Gastroesophageal sphincter (tissue), 4 donors: ENCODE results near the gene ELSPBP1. TPM values are rescaled to one million over a fixed set of nuclear protein-coding genes. Genes with fewer than 3 reads are reported as not detected.

Source experiments
- ATAC-seq: fragments of 150-250 bp; one replicate; pipeline ENCODE4 v1.9.1; 2016; ENCODE audit warnings: mild to moderate bottlenecking, moderate library complexity
- H3K27ac ChIP-seq, 4 donors: fragments of 200-600 bp; sonication (generic) in 3 of 4; 1 replicate in 3 of 4; 2 replicates in 1 of 4; pipeline ENCODE4 v1.5.1; 2016 to 2019
- H3K27me3 ChIP-seq: fragments of 200-600 bp; sonication (generic); one replicate; pipeline ENCODE4 v1.5.1; 2019
- H3K36me3 ChIP-seq, 2 donors: fragments of 200-600 bp; sonication (generic); one replicate each; pipeline ENCODE4 v1.5.1; 2019; ENCODE audit warnings: control low read depth in 1 of 2
- H3K4me1 ChIP-seq, 3 donors: fragments of 200-600 bp; sonication (generic); 1 replicate in 2 of 3; 2 replicates in 1 of 3; pipeline ENCODE4 v1.5.1; 2016 to 2019; ENCODE audit warnings: control low read depth in 2 of 3
- H3K4me3 ChIP-seq, 2 donors: fragments of 200-600 bp; sonication (generic); one replicate each; pipeline ENCODE4 v1.5.1; 2019; ENCODE audit warnings: mild to moderate bottlenecking in 1 of 2, moderate library complexity in 1 of 2
- H3K9me3 ChIP-seq, 3 donors: fragments of 200-600 bp; sonication (generic); one replicate each; pipeline ENCODE4 v1.5.1; 2017 to 2019; ENCODE audit warnings: control low read depth in 2 of 3
- CTCF ChIP-seq, 4 experiments: fragments of 200-600 bp in 2 of 4; fragments of 450-650 bp in 2 of 4; sonication (generic) in 1 of 4; IDR thresholded peaks; one replicate each; pipeline ENCODE4 v1.5.1; 2017 to 2019; ENCODE audit warnings: antibody characterized with exemption in 4 of 4, mild to moderate bottlenecking in 2 of 4, moderate library complexity in 2 of 4
- EP300 ChIP-seq: sonication (generic); formaldehyde crosslinking; IDR thresholded peaks from one replicate; pipeline ENCODE4 v1.6.1; 2017; ENCODE audit warnings: antibody characterized with exemption, mild to moderate bottlenecking
- POLR2A ChIP-seq, 2 donors: fragments of 450-650 bp; IDR thresholded peaks; one replicate each; pipeline ENCODE4 v1.6.1; 2017; ENCODE audit warnings: antibody characterized with exemption in 2 of 2, mild to moderate bottlenecking in 2 of 2, moderate library complexity in 1 of 2
- POLR2AphosphoS5 ChIP-seq: sonication (generic); formaldehyde crosslinking; IDR thresholded peaks from one replicate; pipeline ENCODE4 v1.6.1; 2017; ENCODE audit warnings: antibody characterized with exemption
- WGBS, 2 donors: methylation state at CpG; one replicate each; pipeline ENCODE4 v1.1.5; 2018; ENCODE audit warnings: low coverage in 1 of 2; 5-methylcytosine and 5-hydroxymethylcytosine counted together
- total RNA-seq, 4 donors: library from RNA; depleted of rRNA; stranded (reverse); fragments of >200 nt; gene quantifications; one replicate each; pipeline ENCODE4 v1.1.0, GENCODE V29; 2016

The ELSPBP1 gene
- total RNA-seq, 4 donors from 2014 or later, result not detected

DNA sequence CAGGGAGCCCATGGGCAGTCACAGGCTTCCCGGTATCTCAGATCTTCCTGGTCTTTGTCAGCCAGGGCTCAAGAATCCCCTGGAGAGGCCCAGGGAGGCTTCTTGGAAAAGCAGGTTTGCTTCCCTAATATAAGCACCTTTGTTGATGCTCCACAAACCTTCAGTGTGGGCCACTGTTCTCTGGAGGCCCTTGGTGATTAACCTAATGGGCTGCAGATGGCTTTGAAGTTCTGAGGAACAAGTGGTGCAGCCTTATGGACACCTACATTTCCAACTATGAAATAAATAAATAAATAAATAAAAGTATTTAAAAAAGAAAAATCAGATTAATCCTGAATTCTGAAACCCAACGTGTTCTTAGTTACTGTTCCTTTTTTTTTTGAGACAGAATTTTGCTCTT is 2.4 kb upstream of the ELSPBP1 start, which contains the start of gene BSPH1:
BSPH1 (minus strand) TSS at position 101 of the 400 bp plus-strand sequence; CDS start at position 12, 89 bp downstream.
- no peak for ATAC-seq
- 56 to 69% methylated on average over 1 of the region's 2 CpGs for WGBS, 2 donors
- Histone ChIP-seq H3K27ac (no peak within 1 kb of the TSS), H3K27me3 (peaks cover 69% of the 10 kb centered on the region), H3K36me3 (no peaks in the 10 kb centered on the region), H3K9me3 (no peaks in the 10 kb centered on the region), H3K4me3 (no peak within 1 kb of the TSS), H3K4me1 (no peaks in the 10 kb centered on the region)
- TF ChIP-seq POLR2A (IDR thresholded peaks at IDR 0.05) (no peak), EP300 (no peak), CTCF (IDR thresholded peaks at IDR 0.05) (no peak), POLR2AphosphoS5 (no peak)

GRCh38 chr19:47996230-47996727 is 1.8 kb downstream of the ELSPBP1 start:
- ATAC-seq, result no peak
- H3K4me1 ChIP-seq, result no peaks in the 10 kb centered on the region
- H3K9me3 ChIP-seq, result no peaks in the 10 kb centered on the region
- H3K27me3 ChIP-seq, result peaks cover 43% of the 10 kb centered on the region
- no peak overlapping the region for H3K27ac ChIP-seq
- TF ChIP-seq POLR2AphosphoS5 (no peak), EP300 (no peak), CTCF (IDR thresholded peaks at IDR 0.05) (no peak), POLR2A (IDR thresholded peaks at IDR 0.05) (no peak)
- no peak overlapping the region for H3K4me3 ChIP-seq
- WGBS, 2 donors, result 47 to 50% methylated on average over 1 of the region's 1 CpG
- no peaks in the 10 kb centered on the region for H3K36me3 ChIP-seq

DNA sequence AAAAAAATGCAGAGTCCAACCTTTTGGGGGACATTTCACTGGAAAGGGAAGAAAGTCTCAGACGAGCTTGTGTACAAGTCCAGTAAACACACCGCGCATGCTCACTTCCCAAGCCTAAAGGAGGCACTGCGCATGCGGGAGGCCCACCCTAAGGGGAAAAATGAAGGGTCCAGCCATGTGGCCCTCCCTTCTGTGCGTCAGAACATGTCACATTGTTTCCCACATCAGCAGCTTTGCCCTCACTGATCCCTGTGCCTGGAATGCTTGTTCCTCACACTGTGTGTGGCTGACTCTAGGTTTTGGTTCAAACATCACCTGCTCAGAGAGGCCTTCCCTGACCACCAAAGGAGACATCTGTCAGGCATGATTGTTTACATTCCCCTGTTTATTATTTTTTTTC is 4.4 kb downstream of the ELSPBP1 start:
- WGBS, 2 donors, result 85 to 89% methylated on average over 3 to 6 of the region's 6 CpGs
- no peak overlapping the region for H3K4me3 ChIP-seq
- H3K4me1 ChIP-seq, result no peaks in the 10 kb centered on the region

DNA sequence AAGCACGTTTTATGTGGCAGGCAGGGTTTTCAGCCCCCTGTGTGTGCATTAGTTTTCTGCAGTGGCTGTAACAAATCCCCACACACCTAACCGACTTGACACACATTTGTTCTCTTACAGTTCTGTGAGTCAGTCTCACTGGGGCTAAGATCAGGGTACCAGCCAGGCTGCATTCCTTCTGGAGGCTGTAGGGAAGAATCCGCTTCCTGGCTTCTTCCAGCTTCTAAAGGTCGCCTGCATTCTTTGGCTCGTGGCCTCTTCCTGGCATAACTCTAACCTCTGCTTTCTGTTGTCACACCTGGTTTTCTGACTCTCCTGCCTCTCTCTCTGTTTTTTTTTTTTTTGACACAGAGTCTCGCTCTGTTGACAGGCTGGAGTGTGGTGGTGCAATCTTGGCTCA is 6.4 kb downstream of the ELSPBP1 start:
- Histone ChIP-seq H3K27ac (no peak overlapping the region), H3K4me3 (no peak overlapping the region), H3K36me3 (no peaks in the 10 kb centered on the region), H3K4me1 (no peaks in the 10 kb centered on the region), H3K27me3 (peaks cover 21% of the 10 kb centered on the region), H3K9me3 (no peaks in the 10 kb centered on the region)
- WGBS, 2 donors, result 67 to 77% methylated on average over 4 to 6 of the region's 6 CpGs
- no peak for ATAC-seq
- TF ChIP-seq POLR2A (IDR thresholded peaks at IDR 0.05) (no peak), CTCF (IDR thresholded peaks at IDR 0.05) (no peak), EP300 (no peak), POLR2AphosphoS5 (no peak)

More for the DNA sequence above, 4.4 kb downstream of the ELSPBP1 start:
- ATAC-seq, result no peak
- TF ChIP-seq POLR2A (IDR thresholded peaks at IDR 0.05) (no peak), CTCF (IDR thresholded peaks at IDR 0.05) (no peak), POLR2AphosphoS5 (no peak)
- peaks cover 22% of the 10 kb centered on the region for H3K27me3 ChIP-seq
- H3K9me3 ChIP-seq, result no peaks in the 10 kb centered on the region
- no peaks in the 10 kb centered on the region for H3K36me3 ChIP-seq
- no peak overlapping the region for H3K27ac ChIP-seq

GRCh38 chr19:48004236-48004635 is 9.8 kb downstream of the ELSPBP1 start:
- Histone ChIP-seq H3K9me3 (peaks cover 0 to under 1% (median 0%) of the 10 kb centered on the region in 3 donors), H3K4me1 (no peaks in the 10 kb centered on the region), H3K27me3 (peaks cover 33% of the 10 kb centered on the region), H3K36me3 (no peaks in the 10 kb centered on the region), H3K4me3 (no peak overlapping the region), H3K27ac (no peak overlapping the region)
- no peak for ATAC-seq
- TF ChIP-seq EP300, result no peak
- no peak for TF ChIP-seq CTCF (IDR thresholded peaks at IDR 0.05)
- TF ChIP-seq POLR2AphosphoS5, result no peak
- no peak for TF ChIP-seq POLR2A (IDR thresholded peaks at IDR 0.05)
- WGBS, 2 donors, result 55 to 67% methylated on average over 4 of the region's 6 CpGs
